Smooth muscle cell (in vitro differentiated cells): Measurements from ENCODE around the gene EPC2. TPM values are rescaled to one million over a fixed set of nuclear protein-coding genes. Genes with fewer than 3 reads are reported as not detected.

ENCODE experiments used
- DNase-seq: peaks from one replicate; lab custom pipeline; 2025; ENCODE audit not compliant: unreplicated experiment; lab: John Stamatoyannopoulos, UW
- H2AFZ ChIP-seq: fragments of 200-600 bp; sonication (generic); 2 replicates; pipeline ENCODE4 v1.6.0; 2016; ENCODE audit warnings: antibody characterized with exemption, low read depth, mild to moderate bottlenecking
- H3F3A ChIP-seq: fragments of 200-600 bp; sonication (generic); 2 replicates; pipeline ENCODE4 v1.6.0; 2017; ENCODE audit warnings: antibody characterized with exemption, low read depth
- H3K27ac ChIP-seq: fragments of 200-600 bp; sonication (generic); 2 replicates; pipeline ENCODE4 v1.5.1; 2016; ENCODE audit warnings: low read depth, mild to moderate bottlenecking
- H3K27me3 ChIP-seq: fragments of 200-600 bp; sonication (generic); 2 replicates; pipeline ENCODE4 v1.6.1; 2016; ENCODE audit warnings: low read depth, mild to moderate bottlenecking
- H3K36me3 ChIP-seq: fragments of 200-600 bp; sonication (generic); 2 replicates; pipeline ENCODE4 v1.5.1; 2016; ENCODE audit warnings: low read depth
- H3K4me1 ChIP-seq: fragments of 200-600 bp; sonication (generic); 2 replicates; pipeline ENCODE4 v1.5.1; 2016; ENCODE audit warnings: low read depth
- H3K4me2 ChIP-seq: fragments of 200-600 bp; sonication (generic); 2 replicates; pipeline ENCODE4 v1.6.0; 2016; ENCODE audit warnings: mild to moderate bottlenecking
- H3K4me3 ChIP-seq: fragments of 200-600 bp; sonication (generic); 2 replicates; pipeline ENCODE4 v1.5.1; 2016; ENCODE audit warnings: mild to moderate bottlenecking
- H3K79me2 ChIP-seq: fragments of 200-600 bp; sonication (generic); 2 replicates; pipeline ENCODE4 v1.6.0; 2016; ENCODE audit warnings: low read depth, mild to moderate bottlenecking
- H3K9ac ChIP-seq: fragments of 200-600 bp; sonication (generic); 2 replicates; pipeline ENCODE4 v1.6.0; 2016; ENCODE audit warnings: low read depth
- H3K9me3 ChIP-seq: fragments of 200-600 bp; sonication (generic); replicated peaks from 2 replicates; pipeline ENCODE4 v1.5.1; 2016; ENCODE audit warnings: low read depth
- H4K20me1 ChIP-seq: fragments of 200-600 bp; sonication (generic); 2 replicates; pipeline ENCODE4 v1.6.0; 2016; ENCODE audit warnings: low read depth
- WGBS: methylation state at CpG from one replicate; pipeline ENCODE4 v1.1.7; 2016; ENCODE audit warnings: low lambda C conversion rate; 5-methylcytosine and 5-hydroxymethylcytosine counted together
- polyA plus RNA-seq: library from polyadenylated mRNA; unstranded; fragments of >200 nt; fragmentation: Nextera tagmentation; extraction: Ambion mirVana; gene quantifications from 2 replicates; pipeline ENCODE4 v1.2.1, GENCODE V29; 2016
- total RNA-seq: library from RNA; depleted of rRNA; stranded (reverse); fragments of >200 nt; gene quantifications from 2 replicates; pipeline ENCODE4 v1.2.3, GENCODE V29; 2014
- TF ChIP-seq, protein P1 (sequence below): fragments of 200-600 bp; sonication (generic); IDR thresholded peaks from 2 replicates; pipeline ENCODE4 v1.5.1; 2017; ENCODE audit warnings: borderline replicate concordance, mild to moderate bottlenecking, antibody characterized with exemption; ENCODE audit not compliant: insufficient read depth, poor library complexity, severe bottlenecking

EPC2 gene
- total and polyA plus RNA-seq, 2 experiments from 2014 or later, result 2.7 to 26.7 TPM

DNA sequence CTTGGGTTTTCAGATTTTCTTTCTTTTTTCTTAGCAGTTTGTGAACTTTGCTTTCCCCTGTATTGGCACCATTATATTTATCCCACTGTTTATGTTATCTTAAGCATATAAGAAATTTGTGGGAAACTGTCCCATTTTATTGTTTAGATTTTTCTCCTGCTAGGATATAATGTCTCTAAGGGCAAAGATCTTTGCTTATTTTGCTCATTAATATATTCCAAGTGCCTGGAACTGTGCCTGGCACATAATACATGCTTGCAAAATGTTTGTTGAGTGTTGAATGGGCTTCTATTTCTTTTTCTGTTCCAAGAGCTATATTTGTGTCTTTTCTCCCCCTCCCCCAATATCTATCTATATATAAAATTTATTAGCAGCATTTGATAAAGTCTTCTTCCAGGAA is 5.4 kb downstream of the EPC2 start:
- Histone ChIP-seq H3K4me2 (no peak overlapping the region), H3F3A (no peaks in the 10 kb centered on the region), H3K27ac (no peak overlapping the region), H3K79me2 (peaks cover 88% of the 10 kb centered on the region), H4K20me1 (peaks cover 94% of the 10 kb centered on the region), H3K36me3 (no peaks in the 10 kb centered on the region), H3K4me1 (peaks cover 7% of the 10 kb centered on the region), H3K9ac (no peak overlapping the region), H3K9me3 (no peaks in the 10 kb centered on the region), H2AFZ (no peak overlapping the region), H3K4me3 (no peak overlapping the region), H3K27me3 (no peaks in the 10 kb centered on the region)
- DNase-seq, result no peak
- TF ChIP-seq, protein P1, sequence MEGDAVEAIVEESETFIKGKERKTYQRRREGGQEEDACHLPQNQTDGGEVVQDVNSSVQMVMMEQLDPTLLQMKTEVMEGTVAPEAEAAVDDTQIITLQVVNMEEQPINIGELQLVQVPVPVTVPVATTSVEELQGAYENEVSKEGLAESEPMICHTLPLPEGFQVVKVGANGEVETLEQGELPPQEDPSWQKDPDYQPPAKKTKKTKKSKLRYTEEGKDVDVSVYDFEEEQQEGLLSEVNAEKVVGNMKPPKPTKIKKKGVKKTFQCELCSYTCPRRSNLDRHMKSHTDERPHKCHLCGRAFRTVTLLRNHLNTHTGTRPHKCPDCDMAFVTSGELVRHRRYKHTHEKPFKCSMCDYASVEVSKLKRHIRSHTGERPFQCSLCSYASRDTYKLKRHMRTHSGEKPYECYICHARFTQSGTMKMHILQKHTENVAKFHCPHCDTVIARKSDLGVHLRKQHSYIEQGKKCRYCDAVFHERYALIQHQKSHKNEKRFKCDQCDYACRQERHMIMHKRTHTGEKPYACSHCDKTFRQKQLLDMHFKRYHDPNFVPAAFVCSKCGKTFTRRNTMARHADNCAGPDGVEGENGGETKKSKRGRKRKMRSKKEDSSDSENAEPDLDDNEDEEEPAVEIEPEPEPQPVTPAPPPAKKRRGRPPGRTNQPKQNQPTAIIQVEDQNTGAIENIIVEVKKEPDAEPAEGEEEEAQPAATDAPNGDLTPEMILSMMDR, result no peak

- Histone ChIP-seq H2AFZ (no peak overlapping the region), H4K20me1 (peaks cover 99% of the 10 kb centered on the region), H3K4me1 (peaks cover 7% of the 10 kb centered on the region), H3K27ac (no peak overlapping the region), H3F3A (no peaks in the 10 kb centered on the region), H3K27me3 (no peaks in the 10 kb centered on the region), H3K9me3 (no peaks in the 10 kb centered on the region), H3K4me3 (no peak overlapping the region), H3K9ac (no peak overlapping the region), H3K36me3 (no peaks in the 10 kb centered on the region), H3K79me2 (peaks cover 97% of the 10 kb centered on the region), H3K4me2 (no peak overlapping the region)
- 85% methylated on average over 2 of the region's 2 CpGs for WGBS
- TF ChIP-seq, protein P1, result no peak
- no peak for DNase-seq
Observed at GRCh38 chr2:148650881-148651280, 6.3 kb downstream of the EPC2 start.

DNA sequence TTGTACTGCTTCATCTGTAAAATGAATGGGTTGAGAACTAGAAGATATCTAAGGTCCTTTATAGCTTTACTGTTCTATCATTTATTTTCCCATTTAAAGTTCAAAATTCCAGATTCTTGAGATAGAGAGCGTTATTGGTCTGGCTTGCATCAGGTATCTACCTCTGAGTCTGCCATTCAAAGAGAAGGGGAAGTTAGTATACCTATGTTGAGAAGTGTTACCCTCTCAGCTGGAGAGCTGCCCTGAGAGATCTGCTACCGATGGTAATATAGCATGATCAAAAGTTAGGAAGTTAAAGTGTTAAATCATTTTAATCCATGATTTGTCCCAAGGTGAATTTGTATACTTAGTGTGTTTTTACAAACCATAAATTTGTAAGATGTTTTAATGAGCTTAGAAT is 7.4 kb downstream of the EPC2 start:
- H3K4me1 ChIP-seq, result peaks cover 2% of the 10 kb centered on the region
- no peak overlapping the region for H3K4me2 ChIP-seq
- no peaks in the 10 kb centered on the region for H3F3A ChIP-seq
- peak overlapping the region; percentile 33 for H3K27ac ChIP-seq
- H3K79me2 ChIP-seq, result peaks cover 100% of the 10 kb centered on the region
- peaks cover 100% of the 10 kb centered on the region for H4K20me1 ChIP-seq
- no peaks in the 10 kb centered on the region for H3K27me3 ChIP-seq
- no peaks in the 10 kb centered on the region for H3K36me3 ChIP-seq
- H3K9ac ChIP-seq, result no peak overlapping the region
- H3K4me3 ChIP-seq, result no peak overlapping the region
- TF ChIP-seq, protein P1, result no peak
- WGBS, result 76% methylated on average over 2 of the region's 2 CpGs
- H2AFZ ChIP-seq, result no peak overlapping the region
- no peaks in the 10 kb centered on the region for H3K9me3 ChIP-seq
- no peak for DNase-seq

GRCh38 chr2:148653437-148653836 is 8.9 kb downstream of the EPC2 start:
- no peak overlapping the region for H2AFZ ChIP-seq
- peaks cover 2% of the 10 kb centered on the region for H3K4me1 ChIP-seq
- no peaks in the 10 kb centered on the region for H3K27me3 ChIP-seq
- TF ChIP-seq, protein P1, result no peak
- no peaks in the 10 kb centered on the region for H3K9me3 ChIP-seq
- no peaks in the 10 kb centered on the region for H3K36me3 ChIP-seq
- H3F3A ChIP-seq, result no peaks in the 10 kb centered on the region
- no peak overlapping the region for H3K9ac ChIP-seq
- H3K4me2 ChIP-seq, result peak overlapping the region; percentile 19
- 10% methylated on average over 2 of the region's 2 CpGs for WGBS
- peaks cover 100% of the 10 kb centered on the region for H3K79me2 ChIP-seq
- H3K4me3 ChIP-seq, result no peak overlapping the region
- H3K27ac ChIP-seq, result peak overlapping the region; percentile 33
- DNase-seq, result no peak
- peaks cover 99% of the 10 kb centered on the region for H4K20me1 ChIP-seq
